ENCODE data around the gene SLC15A1.

GRCh38 chr13:98731925-98732324 is 20.5 kb downstream of the SLC15A1 start:
- no peak for TF ChIP-seq CTCF (IDR thresholded peaks at IDR 0.05; ENCODE audit: poor library complexity, severe bottlenecking)
- no peak for TF ChIP-seq EZH2 (IDR thresholded peaks at IDR 0.05; ENCODE audit: borderline replicate concordance, insufficient read depth, low read length, poor library complexity, severe bottlenecking)
- TF ChIP-seq MXI1 (conservative IDR thresholded peaks at IDR 0.05; ENCODE audit: poor library complexity, severe bottlenecking): no peak
- no peak for TF ChIP-seq POLR2AphosphoS5 (IDR thresholded peaks at IDR 0.05)
- no peak for TF ChIP-seq TAF1 (IDR thresholded peaks at IDR 0.05; ENCODE audit: low read depth)
- no peak for TF ChIP-seq SMC3 (conservative IDR thresholded peaks at IDR 0.05; ENCODE audit: poor library complexity)
- TF ChIP-seq EP300 (conservative IDR thresholded peaks at IDR 0.05; ENCODE audit: poor library complexity, severe bottlenecking): no peak
- no peak for TF ChIP-seq REST (IDR thresholded peaks at IDR 0.05; ENCODE audit: borderline replicate concordance)

Measured in neural cell (in vitro differentiated cells).